Hepatocyte (in vitro differentiated cells): Measurements from ENCODE around the gene EEF1AKMT1.

Source experiments
- CTCF ChIP-seq: fragments of 200-600 bp; sonication (generic); IDR thresholded peaks from 2 replicates; pipeline ENCODE4 v1.5.1; 2016; ENCODE audit warnings: antibody characterized with exemption, mild to moderate bottlenecking; ENCODE audit not compliant: poor library complexity
- EZH2phosphoT487 ChIP-seq: fragments of 200-600 bp; sonication (generic); IDR thresholded peaks from one replicate; pipeline ENCODE4 v1.6.1; 2018; ENCODE audit warnings: antibody characterized with exemption, mild to moderate bottlenecking, low read depth, moderate library complexity; ENCODE audit not compliant: unreplicated experiment, severe bottlenecking

DNA sequence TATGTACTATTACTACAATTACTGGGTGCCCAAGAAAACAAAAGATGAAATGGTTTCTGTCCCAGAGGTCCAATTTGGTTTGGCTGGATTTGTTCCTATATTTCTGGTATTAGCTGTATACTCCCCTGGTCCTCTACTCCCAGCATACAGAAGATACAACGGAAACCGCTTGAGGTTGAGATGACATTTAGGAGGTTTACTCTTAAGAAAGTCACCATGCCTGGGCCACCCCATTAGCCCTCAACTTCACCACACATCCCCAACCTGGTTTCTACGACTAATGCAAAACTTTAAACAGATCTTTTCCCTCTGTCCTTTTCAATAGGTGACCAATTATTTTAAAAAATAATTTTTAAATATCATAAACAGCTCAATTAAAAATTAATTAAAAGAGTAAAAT lies 46.0 kb upstream of the EEF1AKMT1 start:
- TF ChIP-seq CTCF (no peak), EZH2phosphoT487 (no peak)
